Measurements from ENCODE around the gene OR7G3.
A peak's percentile ranks its signal among the peaks of the same experiment; 100 is the strongest.

Gene OR7G3

GRCh38 chr19:9126900-9127405 lies at the start of gene OR7G3:
Gene OR7G3, minus strand, starts transcription at chr19:9126950. Its CDS starts 0 bp downstream, at chr19:9126950.
- Histone ChIP-seq H3K9me3 (ENCODE audit: control insufficient read depth, low read length) (no peaks in the 10 kb centered on the region), H3K27me3 (replicated peaks; ENCODE audit: control insufficient read depth, insufficient read depth, low read length) (no peaks in the 10 kb centered on the region), H3K36me3 (ENCODE audit: control insufficient read depth, insufficient read depth, low read length, severe bottlenecking) (no peaks in the 10 kb centered on the region), H3K9ac (ENCODE audit: low read length) (no peak within 1 kb of the TSS), H3K4me1 (ENCODE audit: control insufficient read depth, insufficient read depth, low read length) (no peaks in the 10 kb centered on the region), H3K4me3 (ENCODE audit: low read length) (no peak within 1 kb of the TSS)
- no peak for DNase-seq (ENCODE audit: low read depth)

- H3K9me3 ChIP-seq (ENCODE audit: control insufficient read depth, low read length): no peaks in the 10 kb centered on the region
- H3K27me3 ChIP-seq (replicated peaks; ENCODE audit: control insufficient read depth, insufficient read depth, low read length): no peaks in the 10 kb centered on the region
- peaks cover 17% of the 10 kb centered on the region for H3K4me1 ChIP-seq (ENCODE audit: control insufficient read depth, insufficient read depth, low read length)
- no peak overlapping the region for H3K4me3 ChIP-seq (ENCODE audit: low read length)
- no peak overlapping the region for H3K9ac ChIP-seq (ENCODE audit: low read length)
- H3K36me3 ChIP-seq (ENCODE audit: control insufficient read depth, insufficient read depth, low read length, severe bottlenecking): no peaks in the 10 kb centered on the region
- DNase-seq (ENCODE audit: low read depth): no peak
These were observed 48.6 kb upstream of the OR7G3 start for GRCh38 chr19:9175326-9175725.

- no peak for DNase-seq (ENCODE audit: low read depth)
- Histone ChIP-seq H3K9ac (ENCODE audit: low read length) (no peak overlapping the region), H3K9me3 (ENCODE audit: control insufficient read depth, low read length) (no peaks in the 10 kb centered on the region), H3K27me3 (replicated peaks; ENCODE audit: control insufficient read depth, insufficient read depth, low read length) (no peaks in the 10 kb centered on the region), H3K4me3 (ENCODE audit: low read length) (no peak overlapping the region), H3K4me1 (ENCODE audit: control insufficient read depth, insufficient read depth, low read length) (peaks cover 17% of the 10 kb centered on the region), H3K36me3 (ENCODE audit: control insufficient read depth, insufficient read depth, low read length, severe bottlenecking) (peaks cover 9% of the 10 kb centered on the region)
These were observed 44.7 kb upstream of the OR7G3 start for GRCh38 chr19:9171393-9171991.

- Histone ChIP-seq H3K9me3 (ENCODE audit: control insufficient read depth, low read length) (peaks cover 18% of the 10 kb centered on the region), H3K36me3 (ENCODE audit: control insufficient read depth, insufficient read depth, low read length, severe bottlenecking) (peaks cover 46% of the 10 kb centered on the region), H3K4me1 (ENCODE audit: control insufficient read depth, insufficient read depth, low read length) (peaks cover 11% of the 10 kb centered on the region), H3K27me3 (replicated peaks; ENCODE audit: control insufficient read depth, insufficient read depth, low read length) (no peaks in the 10 kb centered on the region), H3K9ac (ENCODE audit: low read length) (no peak overlapping the region), H3K4me3 (ENCODE audit: low read length) (no peak overlapping the region)
- no peak for DNase-seq (ENCODE audit: low read depth)
These were observed 40.1 kb upstream of the OR7G3 start for GRCh38 chr19:9166846-9167245.

GRCh38 chr19:9165261-9165660 lies 38.5 kb upstream of the OR7G3 start:
- peaks cover 62% of the 10 kb centered on the region for H3K36me3 ChIP-seq (ENCODE audit: control insufficient read depth, insufficient read depth, low read length, severe bottlenecking)
- H3K9me3 ChIP-seq (ENCODE audit: control insufficient read depth, low read length): peaks cover 34% of the 10 kb centered on the region
- no peaks in the 10 kb centered on the region for H3K27me3 ChIP-seq (replicated peaks; ENCODE audit: control insufficient read depth, insufficient read depth, low read length)
- DNase-seq (ENCODE audit: low read depth): no peak
- no peaks in the 10 kb centered on the region for H3K4me1 ChIP-seq (ENCODE audit: control insufficient read depth, insufficient read depth, low read length)
- H3K9ac ChIP-seq (ENCODE audit: low read length): no peak overlapping the region
- no peak overlapping the region for H3K4me3 ChIP-seq (ENCODE audit: low read length)

GRCh38 chr19:9161427-9161826 lies 34.7 kb upstream of the OR7G3 start:
- H3K9ac ChIP-seq (ENCODE audit: low read length): no peak overlapping the region
- peaks cover 55% of the 10 kb centered on the region for H3K9me3 ChIP-seq (ENCODE audit: control insufficient read depth, low read length)
- H3K4me3 ChIP-seq (ENCODE audit: low read length): peak overlapping the region; percentile 45
- no peaks in the 10 kb centered on the region for H3K27me3 ChIP-seq (replicated peaks; ENCODE audit: control insufficient read depth, insufficient read depth, low read length)
- no peaks in the 10 kb centered on the region for H3K4me1 ChIP-seq (ENCODE audit: control insufficient read depth, insufficient read depth, low read length)
- H3K36me3 ChIP-seq (ENCODE audit: control insufficient read depth, insufficient read depth, low read length, severe bottlenecking): peaks cover 89% of the 10 kb centered on the region
- DNase-seq (ENCODE audit: low read depth): no peak

- H3K36me3 ChIP-seq (ENCODE audit: control insufficient read depth, insufficient read depth, low read length, severe bottlenecking): peaks cover 87% of the 10 kb centered on the region
- H3K4me1 ChIP-seq (ENCODE audit: control insufficient read depth, insufficient read depth, low read length): no peaks in the 10 kb centered on the region
- no peaks in the 10 kb centered on the region for H3K27me3 ChIP-seq (replicated peaks; ENCODE audit: control insufficient read depth, insufficient read depth, low read length)
- H3K4me3 ChIP-seq (ENCODE audit: low read length): peak overlapping the region; percentile 31
- peaks cover 60% of the 10 kb centered on the region for H3K9me3 ChIP-seq (ENCODE audit: control insufficient read depth, low read length)
- H3K9ac ChIP-seq (ENCODE audit: low read length): no peak overlapping the region
- DNase-seq (ENCODE audit: low read depth): no peak
These were observed 33.1 kb upstream of the OR7G3 start for GRCh38 chr19:9159891-9160290.

GRCh38 chr19:9156304-9156703 lies 29.6 kb upstream of the OR7G3 start:
- Histone ChIP-seq H3K4me3 (ENCODE audit: low read length) (no peak overlapping the region), H3K9ac (ENCODE audit: low read length) (no peak overlapping the region), H3K4me1 (ENCODE audit: control insufficient read depth, insufficient read depth, low read length) (no peaks in the 10 kb centered on the region), H3K9me3 (ENCODE audit: control insufficient read depth, low read length) (peaks cover 56% of the 10 kb centered on the region), H3K27me3 (replicated peaks; ENCODE audit: control insufficient read depth, insufficient read depth, low read length) (no peaks in the 10 kb centered on the region), H3K36me3 (ENCODE audit: control insufficient read depth, insufficient read depth, low read length, severe bottlenecking) (peaks cover 75% of the 10 kb centered on the region)
- no peak for DNase-seq (ENCODE audit: low read depth)

GRCh38 chr19:9155591-9155990 lies 28.8 kb upstream of the OR7G3 start:
- DNase-seq (ENCODE audit: low read depth): no peak
- H3K9ac ChIP-seq (ENCODE audit: low read length): no peak overlapping the region
- H3K27me3 ChIP-seq (replicated peaks; ENCODE audit: control insufficient read depth, insufficient read depth, low read length): no peaks in the 10 kb centered on the region
- no peaks in the 10 kb centered on the region for H3K4me1 ChIP-seq (ENCODE audit: control insufficient read depth, insufficient read depth, low read length)
- H3K4me3 ChIP-seq (ENCODE audit: low read length): no peak overlapping the region
- peaks cover 49% of the 10 kb centered on the region for H3K9me3 ChIP-seq (ENCODE audit: control insufficient read depth, low read length)
- H3K36me3 ChIP-seq (ENCODE audit: control insufficient read depth, insufficient read depth, low read length, severe bottlenecking): peaks cover 68% of the 10 kb centered on the region

GRCh38 chr19:9151367-9151766 lies 24.6 kb upstream of the OR7G3 start:
- no peaks in the 10 kb centered on the region for H3K4me1 ChIP-seq (ENCODE audit: control insufficient read depth, insufficient read depth, low read length)

GRCh38 chr19:9150650-9151049 lies 23.9 kb upstream of the OR7G3 start:
- Histone ChIP-seq H3K4me3 (ENCODE audit: low read length) (no peak overlapping the region), H3K27me3 (replicated peaks; ENCODE audit: control insufficient read depth, insufficient read depth, low read length) (no peaks in the 10 kb centered on the region), H3K36me3 (ENCODE audit: control insufficient read depth, insufficient read depth, low read length, severe bottlenecking) (peaks cover 35% of the 10 kb centered on the region), H3K9me3 (ENCODE audit: control insufficient read depth, low read length) (peaks cover 29% of the 10 kb centered on the region), H3K9ac (ENCODE audit: low read length) (no peak overlapping the region), H3K4me1 (ENCODE audit: control insufficient read depth, insufficient read depth, low read length) (no peaks in the 10 kb centered on the region)
- no peak for DNase-seq (ENCODE audit: low read depth)

More at GRCh38 chr19:9151367-9151766, 24.6 kb upstream of the OR7G3 start:
- H3K36me3 ChIP-seq (ENCODE audit: control insufficient read depth, insufficient read depth, low read length, severe bottlenecking): peaks cover 41% of the 10 kb centered on the region
- peaks cover 28% of the 10 kb centered on the region for H3K9me3 ChIP-seq (ENCODE audit: control insufficient read depth, low read length)
- H3K9ac ChIP-seq (ENCODE audit: low read length): no peak overlapping the region
- no peak for DNase-seq (ENCODE audit: low read depth)
- no peak overlapping the region for H3K4me3 ChIP-seq (ENCODE audit: low read length)
- H3K27me3 ChIP-seq (replicated peaks; ENCODE audit: control insufficient read depth, insufficient read depth, low read length): no peaks in the 10 kb centered on the region

GRCh38 chr19:9149997-9150396 lies 23.2 kb upstream of the OR7G3 start:
- peaks cover 35% of the 10 kb centered on the region for H3K36me3 ChIP-seq (ENCODE audit: control insufficient read depth, insufficient read depth, low read length, severe bottlenecking)

More at GRCh38 chr19:9149997-9150396, 23.2 kb upstream of the OR7G3 start:
- Histone ChIP-seq H3K9ac (ENCODE audit: low read length) (no peak overlapping the region), H3K9me3 (ENCODE audit: control insufficient read depth, low read length) (peaks cover 30% of the 10 kb centered on the region), H3K4me1 (ENCODE audit: control insufficient read depth, insufficient read depth, low read length) (no peaks in the 10 kb centered on the region), H3K4me3 (ENCODE audit: low read length) (no peak overlapping the region), H3K27me3 (replicated peaks; ENCODE audit: control insufficient read depth, insufficient read depth, low read length) (no peaks in the 10 kb centered on the region)
- DNase-seq (ENCODE audit: low read depth): no peak
